Left lobe of liver (tissue), 2 donors: ENCODE data around the gene SMC1B. TPM values are rescaled to one million over a fixed set of nuclear protein-coding genes. Genes with fewer than 3 reads are reported as not detected.
A peak's percentile ranks its signal among the peaks of the same experiment; 100 is the strongest.
"Not testable (repeated sequence)": the region's sequence is repeated elsewhere in the genome, so short reads cannot be mapped to it uniquely, and the experiment has no call there.

Experiments used
- ATAC-seq: fragments of 200-7000 bp; cut with Tn5 transposase; one replicate; pipeline ENCODE4 v1.9.1; 2020; ENCODE audit warnings: mild to moderate bottlenecking, moderate library complexity
- DNase-seq: peaks from one replicate; pipeline ENCODE4 v3.0.0-alpha.2; 2020; ENCODE audit warnings: low spot score
- total RNA-seq: library from RNA; stranded (reverse); gene quantifications from one replicate; pipeline ENCODE4 v1.2.1, GENCODE V29; 2021
- donor health status: DM: no; HTN: no; CAD: no; lungs with moderate emphysema.
- donor health status: DM: no; HTN: yes; CAD: no.

Gene SMC1B
- total RNA-seq, 1 donor from 2014 or later = not detected

GRCh38 chr22:45357490-45357889, 55.9 kb downstream of the SMC1B start:
- ATAC-seq (no peak), DNase-seq (no peak)

GRCh38 chr22:45353786-45354185, 59.6 kb downstream of the SMC1B start:
- no peak for ATAC-seq
- DNase-seq = no peak

- not testable (repeated sequence) for ATAC-seq, DNase-seq
These were observed 60.6 kb downstream of the SMC1B start for GRCh38 chr22:45352757-45353156.

- ATAC-seq (no peak), DNase-seq (no peak)
These were observed 61.4 kb downstream of the SMC1B start for GRCh38 chr22:45351956-45352355.

GRCh38 chr22:45349916-45350315, 63.5 kb downstream of the SMC1B start:
- DNase-seq = no peak
- no peak for ATAC-seq

- ATAC-seq (peak; percentile 20), DNase-seq (no peak)
These were observed 69.1 kb downstream of the SMC1B start for GRCh38 chr22:45344334-45344733.

GRCh38 chr22:45343143-45343542, 70.3 kb downstream of the SMC1B start:
- peak; percentile 26 for ATAC-seq
- DNase-seq = no peak

GRCh38 chr22:45341498-45341897, 71.9 kb downstream of the SMC1B start:
- no peak for DNase-seq

GRCh38 chr22:45340323-45340722, 73.1 kb downstream of the SMC1B start:
- DNase-seq (no peak), ATAC-seq (no peak)

More at GRCh38 chr22:45341498-45341897, 71.9 kb downstream of the SMC1B start:
- ATAC-seq = no peak

GRCh38 chr22:45338795-45339194, 74.6 kb downstream of the SMC1B start:
- no peak for DNase-seq

GRCh38 chr22:45337536-45337935, 75.9 kb downstream of the SMC1B start:
- DNase-seq (no peak), ATAC-seq (no peak)

More at GRCh38 chr22:45338795-45339194, 74.6 kb downstream of the SMC1B start:
- ATAC-seq = no peak

- ATAC-seq = peak; percentile 63
- DNase-seq = peak; percentile 89
These were observed 76.4 kb downstream of the SMC1B start for GRCh38 chr22:45336971-45337431.

GRCh38 chr22:45335854-45336522, 77.4 kb downstream of the SMC1B start:
- DNase-seq = no peak
- no peak for ATAC-seq

GRCh38 chr22:45335021-45335818, 78.2 kb downstream of the SMC1B start:
- DNase-seq = peak; percentile 97

GRCh38 chr22:45334528-45334927, 78.9 kb downstream of the SMC1B start:
- DNase-seq (no peak), ATAC-seq (peak; percentile 35)

More at GRCh38 chr22:45335021-45335818, 78.2 kb downstream of the SMC1B start:
- peak; percentile 90 for ATAC-seq

GRCh38 chr22:45334068-45334467, 79.3 kb downstream of the SMC1B start:
- DNase-seq = no peak
- no peak for ATAC-seq

- DNase-seq = no peak
- no peak for ATAC-seq
These were observed 81.4 kb downstream of the SMC1B start for GRCh38 chr22:45332001-45332400.

- no peak for DNase-seq
- ATAC-seq = no peak
These were observed 81.9 kb downstream of the SMC1B start for GRCh38 chr22:45331486-45331885.

- no peak for ATAC-seq
- DNase-seq = no peak
These were observed 82.9 kb downstream of the SMC1B start for GRCh38 chr22:45330548-45330947.

GRCh38 chr22:45329530-45329936, 83.9 kb downstream of the SMC1B start:
- peak; percentile 95 for DNase-seq

GRCh38 chr22:45328822-45329529, 84.4 kb downstream of the SMC1B start:
- DNase-seq = peak; percentile 93
- peak; percentile 82 for ATAC-seq

More at GRCh38 chr22:45329530-45329936, 83.9 kb downstream of the SMC1B start:
- ATAC-seq = peak; percentile 80
